ENCODE data around the gene CDKL2.
"Not testable (repeated sequence)": the region's sequence is repeated elsewhere in the genome, so short reads cannot be mapped to it uniquely, and the experiment has no call there.

- not testable (repeated sequence) for TF ChIP-seq CTCF, POLR2A (IDR thresholded peaks at IDR 0.05)
Observed at GRCh38 chr4:75667636-75668035, 37.3 kb upstream of the CDKL2 start.

Measured in right lobe of liver (tissue), 4 donors.